Measurements from ENCODE around the gene BRPF1.
A peak's percentile ranks its signal among the peaks of the same experiment; 100 is the strongest.

The BRPF1 gene

GRCh38 chr3:9779075-9779593, 47.6 kb downstream of the BRPF1 start:
- in situ Hi-C loops (cut with MboI; ENCODE audit: low pct_unique_long_range_greater_than_20kb, low sequenced_read_pairs, unreplicated experiment), result no loop called here
- DNase-seq (ENCODE audit: low spot score), result no peak
- no peak for TF ChIP-seq CTCF (IDR thresholded peaks at IDR 0.05; ENCODE audit: extremely low read depth, insufficient read depth, missing control alignments)

DNA sequence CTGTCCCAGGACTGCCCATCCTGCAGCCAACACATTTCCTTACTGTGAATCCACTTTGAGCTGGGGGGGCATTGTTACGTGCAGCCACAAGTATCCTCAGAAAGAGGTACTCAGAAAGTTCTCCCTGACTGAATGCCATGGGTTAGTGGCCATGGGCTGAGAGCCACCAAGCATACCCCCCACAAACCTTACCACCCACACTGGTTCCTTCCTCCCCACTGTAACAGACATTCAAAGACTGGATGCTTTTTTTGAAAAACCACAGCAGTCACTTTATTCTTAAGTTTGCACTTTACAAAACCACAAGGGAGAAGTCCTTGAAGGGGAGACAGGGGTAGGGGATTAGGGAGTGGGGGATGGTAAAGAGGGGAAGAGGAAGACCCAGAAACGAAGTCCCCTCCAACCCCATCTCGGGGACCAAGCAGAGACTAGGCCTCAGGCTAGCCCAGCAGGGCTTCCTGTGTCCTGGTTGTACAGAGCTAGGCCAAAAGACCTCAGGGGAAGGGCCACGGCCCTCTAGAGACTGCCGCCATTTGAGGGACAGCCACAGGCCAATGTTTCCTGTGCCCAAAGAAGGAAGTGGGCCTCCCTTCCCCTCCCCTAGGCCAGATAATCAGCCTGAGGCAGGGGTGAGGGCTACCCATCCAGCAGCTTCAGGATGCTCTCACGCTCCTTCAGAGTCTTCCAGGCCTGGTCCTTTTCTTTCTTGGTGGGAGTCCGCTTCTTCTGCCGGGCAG, 48.4 kb downstream of the BRPF1 start:
- DNase-seq (ENCODE audit: low spot score), result peak; percentile 57
- in situ Hi-C loops (cut with MboI; ENCODE audit: low pct_unique_long_range_greater_than_20kb, low sequenced_read_pairs, unreplicated experiment), result no loop called here
- TF ChIP-seq CTCF (IDR thresholded peaks at IDR 0.05; ENCODE audit: extremely low read depth, insufficient read depth, missing control alignments), result no peak

DNA sequence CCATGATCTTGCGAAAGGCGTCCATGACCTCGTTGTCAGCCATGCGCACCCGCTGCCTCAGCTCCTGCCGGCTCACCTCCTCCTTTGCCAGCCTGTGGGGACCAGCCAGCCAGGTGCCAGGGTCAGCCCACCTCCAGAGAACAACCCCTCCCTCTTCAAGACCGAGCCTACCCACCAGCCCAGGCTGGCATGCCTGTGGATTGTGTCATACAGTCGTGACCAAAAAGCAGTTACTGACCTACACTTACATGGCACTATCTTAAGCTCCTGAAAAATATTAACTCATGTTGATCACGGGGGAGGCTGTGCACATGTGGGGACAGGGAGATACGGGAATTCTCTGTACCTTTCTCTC, 48.9 kb downstream of the BRPF1 start:
- in situ Hi-C loops (cut with MboI; ENCODE audit: low pct_unique_long_range_greater_than_20kb, low sequenced_read_pairs, unreplicated experiment), result no loop called here
- TF ChIP-seq CTCF (IDR thresholded peaks at IDR 0.05; ENCODE audit: extremely low read depth, insufficient read depth, missing control alignments), result no peak
- no peak for DNase-seq (ENCODE audit: low spot score)

DNA sequence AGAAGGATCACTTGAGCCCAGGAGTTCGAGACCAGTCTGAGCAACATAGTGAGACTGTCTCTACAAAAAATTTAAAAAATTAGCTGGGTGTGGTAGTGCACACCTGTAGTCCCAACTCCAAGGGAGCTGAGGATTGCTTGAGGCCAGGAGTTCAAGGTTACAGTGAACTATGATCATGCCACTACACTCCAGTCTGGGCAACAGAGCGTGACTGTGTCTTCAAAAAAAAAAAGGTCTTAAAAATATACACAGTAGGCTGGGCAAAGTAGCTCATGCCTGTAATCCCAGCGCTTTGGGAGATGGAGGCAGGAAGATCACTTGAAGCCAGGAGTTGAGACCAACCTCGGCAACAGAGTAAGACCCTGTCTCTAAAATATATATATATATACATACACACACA, 49.4 kb downstream of the BRPF1 start:
- in situ Hi-C loops (cut with MboI; ENCODE audit: low pct_unique_long_range_greater_than_20kb, low sequenced_read_pairs, unreplicated experiment), result no loop called here
- TF ChIP-seq CTCF (IDR thresholded peaks at IDR 0.05; ENCODE audit: extremely low read depth, insufficient read depth, missing control alignments), result no peak
- DNase-seq (ENCODE audit: low spot score), result no peak

GRCh38 chr3:9781551-9781950, 50.0 kb downstream of the BRPF1 start:
- in situ Hi-C loops (cut with MboI; ENCODE audit: low pct_unique_long_range_greater_than_20kb, low sequenced_read_pairs, unreplicated experiment), result no loop called here
- no peak for TF ChIP-seq CTCF (IDR thresholded peaks at IDR 0.05; ENCODE audit: extremely low read depth, insufficient read depth, missing control alignments)
- no peak for DNase-seq (ENCODE audit: low spot score)

- no peak for TF ChIP-seq CTCF (IDR thresholded peaks at IDR 0.05; ENCODE audit: extremely low read depth, insufficient read depth, missing control alignments)
- DNase-seq (ENCODE audit: low spot score), result no peak
- in situ Hi-C loops (cut with MboI; ENCODE audit: low pct_unique_long_range_greater_than_20kb, low sequenced_read_pairs, unreplicated experiment), result no loop called here
Observed at GRCh38 chr3:9781978-9782603, 50.6 kb downstream of the BRPF1 start.
